ENCODE measurements around the gene ACYP2. TPM values are rescaled to one million over a fixed set of nuclear protein-coding genes. Genes with fewer than 3 reads are reported as not detected.
"Not testable (repeated sequence)": the region's sequence is repeated elsewhere in the genome, so short reads cannot be mapped to it uniquely, and the experiment has no call there.

Gene ACYP2
- total and polyA plus RNA-seq, 2 experiments from 2014 or later: 16.6 to 41.6 TPM

DNA sequence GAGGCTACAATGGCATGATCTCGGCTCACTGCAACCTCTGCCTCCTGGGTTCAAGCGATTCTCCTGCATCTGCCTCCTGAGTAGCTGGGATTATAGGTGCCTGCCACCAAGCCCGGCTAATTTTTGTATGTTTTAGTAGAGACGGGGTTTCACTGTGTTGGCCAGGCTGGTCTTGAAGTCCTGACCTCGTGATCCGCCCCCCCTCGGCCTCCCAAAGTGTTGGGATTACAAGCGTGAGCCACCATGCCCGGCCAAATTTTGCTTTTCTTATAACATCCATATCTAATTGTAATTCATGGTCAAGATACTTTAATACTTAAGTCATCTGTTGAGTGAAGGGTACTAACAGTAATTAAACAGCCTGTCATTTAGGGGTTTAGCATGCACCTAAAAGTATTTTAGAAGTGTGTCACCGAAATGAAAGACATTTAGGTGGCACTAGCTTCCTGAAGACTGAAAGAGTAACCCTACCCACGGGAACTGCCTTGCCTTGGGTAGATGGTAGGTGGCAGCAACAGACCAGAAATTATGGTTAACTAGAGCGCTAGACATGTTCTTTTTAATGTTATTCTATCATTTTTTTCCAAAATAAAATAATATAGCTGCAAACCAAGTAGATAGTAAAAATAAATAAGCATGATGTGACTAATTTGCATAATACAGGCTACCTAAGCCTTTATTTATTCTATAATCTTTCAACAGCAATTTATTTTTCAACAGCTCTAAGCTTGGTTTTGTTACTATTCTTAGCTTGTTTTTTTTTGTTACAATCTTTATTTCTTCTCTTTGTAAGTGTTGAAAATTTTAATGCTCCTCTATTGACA is 8.6 kb upstream of the ACYP2 start:
- Histone ChIP-seq H3K9me3 (ENCODE audit: low read depth) (no peaks in the 10 kb centered on the region), H3K4me3 (no peak overlapping the region), H3K27ac (no peak overlapping the region), H3K27me3 (replicated peaks; ENCODE audit: insufficient read depth) (no peaks in the 10 kb centered on the region), H3K4me1 (ENCODE audit: insufficient read depth) (peaks cover 9% of the 10 kb centered on the region), H3K79me2 (ENCODE audit: insufficient read depth) (no peaks in the 10 kb centered on the region), H3K9me2 (ENCODE audit: insufficient read depth) (no peaks in the 10 kb centered on the region), H3K9ac (no peak overlapping the region), H4K20me1 (ENCODE audit: insufficient read depth) (no peaks in the 10 kb centered on the region), H3K4me2 (ENCODE audit: unreplicated experiment) (no peak overlapping the region), H3F3A (ENCODE audit: insufficient read depth) (no peaks in the 10 kb centered on the region; the same call in 1 of the 2 replicates), H3K36me3 (ENCODE audit: low read depth) (no peaks in the 10 kb centered on the region), H2AFZ (0 out of 2 replicates have a peak overlapping the region, but pooled peaks have one; percentile 17)
- 46% methylated on average over 12 of the region's 12 CpGs for WGBS, 2 experiments (ENCODE audit: low coverage in 1 of 2, low lambda C conversion rate in 2 of 2, missing lambda C conversion rate in 2 of 2)
- in situ Hi-C loops (cut with MboI): loop anchor here (25.0 kb wide), 1 partner anchor 1080 kb away; no protein-coding TSS in a partner anchor
- TF ChIP-seq EZH2phosphoT487 (IDR thresholded peaks at IDR 0.05; ENCODE audit: insufficient read depth, low read depth): no peak
- no peak for TF ChIP-seq EZH2 (IDR thresholded peaks at IDR 0.05; ENCODE audit: insufficient read depth, poor library complexity, severe bottlenecking)
- DNase-seq: peak; percentile 80

DNA sequence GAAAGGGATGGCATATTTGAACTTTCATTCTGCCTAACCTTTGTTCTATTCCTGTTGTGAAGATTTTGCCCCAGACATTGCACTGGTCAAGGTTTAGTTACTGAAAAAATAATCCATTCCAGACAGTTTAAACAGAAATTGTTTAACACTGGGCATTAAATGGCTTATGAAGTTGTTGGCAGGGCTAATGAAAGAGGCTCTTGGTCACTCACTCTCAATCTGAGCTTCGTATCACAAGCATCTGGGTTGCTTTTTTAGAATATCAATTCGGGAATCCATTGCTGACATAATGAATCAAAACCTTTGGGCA is 8.0 kb upstream of the ACYP2 start:
- peaks cover 9% of the 10 kb centered on the region for H3K4me1 ChIP-seq (ENCODE audit: insufficient read depth)
- H3K27ac ChIP-seq: no peak overlapping the region
- H2AFZ ChIP-seq: 0 out of 2 replicates have a peak overlapping the region, but pooled peaks have one; percentile 1
- no peaks in the 10 kb centered on the region for H3K27me3 ChIP-seq (replicated peaks; ENCODE audit: insufficient read depth)
- in situ Hi-C loops (cut with MboI): loop anchor here (25.0 kb wide), 1 partner anchor 1080 kb away; no protein-coding TSS in a partner anchor
- no peaks in the 10 kb centered on the region for H4K20me1 ChIP-seq (ENCODE audit: insufficient read depth)
- H3K9me2 ChIP-seq (ENCODE audit: insufficient read depth): no peaks in the 10 kb centered on the region
- TF ChIP-seq EZH2phosphoT487 (IDR thresholded peaks at IDR 0.05; ENCODE audit: insufficient read depth, low read depth) (no peak), EZH2 (IDR thresholded peaks at IDR 0.05; ENCODE audit: insufficient read depth, poor library complexity, severe bottlenecking) (no peak)
- H3K36me3 ChIP-seq (ENCODE audit: low read depth): no peaks in the 10 kb centered on the region
- H3F3A ChIP-seq (ENCODE audit: insufficient read depth): no peaks in the 10 kb centered on the region; the same call in 1 of the 2 replicates
- WGBS, 2 experiments (ENCODE audit: low coverage in 1 of 2, low lambda C conversion rate in 2 of 2, missing lambda C conversion rate in 2 of 2): 61 to 75% methylated on average over 2 of the region's 2 CpGs
- H3K9ac ChIP-seq: no peak overlapping the region
- no peak for DNase-seq
- H3K4me2 ChIP-seq (ENCODE audit: unreplicated experiment): no peak overlapping the region
- H3K4me3 ChIP-seq: no peak overlapping the region
- H3K79me2 ChIP-seq (ENCODE audit: insufficient read depth): no peaks in the 10 kb centered on the region
- H3K9me3 ChIP-seq (ENCODE audit: low read depth): no peaks in the 10 kb centered on the region

DNA sequence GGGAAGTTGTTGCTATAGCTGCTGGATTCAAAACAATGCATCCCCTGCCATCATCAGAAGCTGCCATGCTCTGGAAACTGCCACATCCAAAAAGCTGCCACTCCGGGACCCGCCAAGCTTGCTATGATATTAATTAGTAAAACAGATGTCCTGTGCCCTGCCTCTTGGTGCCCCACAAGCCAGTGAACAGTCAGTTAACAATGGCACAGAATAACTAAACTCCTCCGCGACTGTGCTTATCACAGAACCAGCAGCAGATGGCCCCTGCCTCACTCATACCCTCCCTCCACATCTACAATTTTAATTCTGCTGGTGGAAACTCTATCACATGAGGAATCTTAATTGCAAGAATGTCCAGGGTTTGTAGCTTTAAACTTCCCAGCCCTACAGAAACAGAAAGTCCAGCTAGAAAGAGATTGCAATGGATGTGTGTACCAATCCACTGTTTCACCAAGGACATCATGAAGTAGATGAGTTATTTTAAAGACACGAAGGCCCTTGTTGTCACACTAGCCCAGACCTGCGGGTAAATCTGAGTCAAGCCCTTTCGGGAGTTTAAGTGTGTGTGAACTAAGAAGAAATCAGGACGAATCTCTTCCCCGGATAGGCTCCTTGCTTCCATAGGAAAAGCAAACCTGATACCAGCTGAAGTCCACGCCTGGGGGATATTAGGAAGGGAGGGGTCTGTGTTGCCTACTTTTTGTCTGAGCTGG is 7.4 kb upstream of the ACYP2 start:
- no peak overlapping the region for H3K27ac ChIP-seq
- no peaks in the 10 kb centered on the region for H3K79me2 ChIP-seq (ENCODE audit: insufficient read depth)
- TF ChIP-seq EZH2 (IDR thresholded peaks at IDR 0.05; ENCODE audit: insufficient read depth, poor library complexity, severe bottlenecking) (no peak), EZH2phosphoT487 (IDR thresholded peaks at IDR 0.05; ENCODE audit: insufficient read depth, low read depth) (no peak)
- H3K9me3 ChIP-seq (ENCODE audit: low read depth): no peaks in the 10 kb centered on the region
- DNase-seq: no peak
- H3F3A ChIP-seq (ENCODE audit: insufficient read depth): no peaks in the 10 kb centered on the region; the same call in 1 of the 2 replicates
- H3K4me3 ChIP-seq: no peak overlapping the region
- no peaks in the 10 kb centered on the region for H4K20me1 ChIP-seq (ENCODE audit: insufficient read depth)
- peaks cover 9% of the 10 kb centered on the region for H3K4me1 ChIP-seq (ENCODE audit: insufficient read depth)
- H3K4me2 ChIP-seq (ENCODE audit: unreplicated experiment): no peak overlapping the region
- H3K27me3 ChIP-seq (replicated peaks; ENCODE audit: insufficient read depth): no peaks in the 10 kb centered on the region
- in situ Hi-C loops (cut with MboI): loop anchor here (25.0 kb wide), 1 partner anchor 1079 kb away; no protein-coding TSS in a partner anchor
- 79% methylated on average over 10 of the region's 10 CpGs for WGBS, 2 experiments (ENCODE audit: low coverage in 1 of 2, low lambda C conversion rate in 2 of 2, missing lambda C conversion rate in 2 of 2)
- H3K9me2 ChIP-seq (ENCODE audit: insufficient read depth): no peaks in the 10 kb centered on the region
- no peak overlapping the region for H3K9ac ChIP-seq
- H2AFZ ChIP-seq: 0 out of 2 replicates have a peak overlapping the region, but pooled peaks have one; percentile 1
- no peaks in the 10 kb centered on the region for H3K36me3 ChIP-seq (ENCODE audit: low read depth)

DNA sequence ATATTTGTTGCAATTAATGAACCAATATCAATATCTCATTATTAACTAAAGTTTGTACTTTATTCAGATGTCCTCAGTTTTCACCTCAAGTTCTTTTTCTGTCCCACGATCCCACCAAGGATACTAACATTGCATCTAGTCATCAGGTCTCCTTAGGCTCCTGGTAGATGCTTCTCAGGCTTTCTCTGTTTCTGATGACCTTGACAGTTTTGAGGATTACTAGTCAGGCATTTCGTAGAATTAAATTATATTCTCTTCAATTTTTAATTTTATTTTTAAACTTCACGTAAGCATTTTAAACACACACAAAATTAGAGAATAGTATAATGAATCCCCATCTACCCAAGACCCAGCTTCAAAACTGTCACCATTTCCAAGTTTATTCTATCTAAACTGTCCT is 5.6 kb upstream of the ACYP2 start:
- Histone ChIP-seq H2AFZ (no peak overlapping the region), H4K20me1 (ENCODE audit: insufficient read depth) (no peaks in the 10 kb centered on the region), H3K9me3 (ENCODE audit: low read depth) (no peaks in the 10 kb centered on the region), H3K4me3 (no peak overlapping the region), H3F3A (ENCODE audit: insufficient read depth) (peaks cover 5% of the 10 kb centered on the region; the same call in 1 of the 2 replicates), H3K4me1 (ENCODE audit: insufficient read depth) (peaks cover 5% of the 10 kb centered on the region), H3K4me2 (ENCODE audit: unreplicated experiment) (no peak overlapping the region), H3K27ac (no peak overlapping the region), H3K79me2 (ENCODE audit: insufficient read depth) (peaks cover 8% of the 10 kb centered on the region; the same call in 1 of the 2 replicates), H3K9me2 (ENCODE audit: insufficient read depth) (no peaks in the 10 kb centered on the region), H3K36me3 (ENCODE audit: low read depth) (no peaks in the 10 kb centered on the region), H3K27me3 (replicated peaks; ENCODE audit: insufficient read depth) (no peaks in the 10 kb centered on the region), H3K9ac (no peak overlapping the region)
- no peak for DNase-seq
- WGBS, 2 experiments (ENCODE audit: low coverage in 1 of 2, low lambda C conversion rate in 2 of 2, missing lambda C conversion rate in 2 of 2): 78 to 88% methylated on average over 3 of the region's 3 CpGs
- in situ Hi-C loops (cut with MboI): loop anchor here (10.0 to 25.0 kb wide), 2 partner anchors 595 to 1077 kb away; no protein-coding TSS in a partner anchor
- no peak for TF ChIP-seq EZH2 (IDR thresholded peaks at IDR 0.05; ENCODE audit: insufficient read depth, poor library complexity, severe bottlenecking)
- no peak for TF ChIP-seq EZH2phosphoT487 (IDR thresholded peaks at IDR 0.05; ENCODE audit: insufficient read depth, low read depth)

DNA sequence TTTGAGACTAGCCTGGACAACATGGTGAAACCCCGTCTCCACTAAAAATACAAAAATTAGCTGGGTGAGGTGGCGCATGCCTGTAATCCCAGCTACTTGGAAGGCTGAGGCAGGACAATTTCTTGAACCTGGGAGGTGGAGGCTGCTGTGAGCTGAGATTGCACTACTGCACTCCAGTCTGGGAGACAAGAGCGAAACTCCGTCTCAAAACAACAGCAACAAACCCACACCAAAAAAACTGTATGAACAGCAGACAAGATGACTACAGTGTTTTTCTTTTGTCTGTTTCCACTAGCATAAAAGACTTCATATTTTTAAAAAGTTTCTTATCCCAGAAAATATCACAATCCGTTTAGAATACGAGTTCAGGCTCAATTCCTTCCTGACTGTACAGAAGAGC is 936 bp upstream of the ACYP2 start:
- not testable (repeated sequence) for H3K9me3 ChIP-seq (ENCODE audit: low read depth); H3F3A ChIP-seq (ENCODE audit: insufficient read depth); DNase-seq; H3K36me3 ChIP-seq (ENCODE audit: low read depth); H3K27me3 ChIP-seq (replicated peaks; ENCODE audit: insufficient read depth); H3K4me1 ChIP-seq (ENCODE audit: insufficient read depth); H4K20me1 ChIP-seq (ENCODE audit: insufficient read depth); H3K9me2 ChIP-seq (ENCODE audit: insufficient read depth)
- peak overlapping the region; percentile 99 for H3K27ac ChIP-seq
- WGBS, 2 experiments (ENCODE audit: low coverage in 1 of 2, low lambda C conversion rate in 2 of 2, missing lambda C conversion rate in 2 of 2): 86 to 90% methylated on average over 6 of the region's 6 CpGs
- H3K9ac ChIP-seq: peak overlapping the region; percentile 99
- peak overlapping the region; percentile 87 for H3K4me2 ChIP-seq (ENCODE audit: unreplicated experiment)
- H3K4me3 ChIP-seq: peak overlapping the region; percentile 89
- peak overlapping the region; percentile 96 for H2AFZ ChIP-seq
- in situ Hi-C loops (cut with MboI): loop anchor here (10.0 to 25.0 kb wide), 2 partner anchors 590 to 1073 kb away; no protein-coding TSS in a partner anchor
- H3K79me2 ChIP-seq (ENCODE audit: insufficient read depth): peaks cover 20% of the 10 kb centered on the region; the same call in 1 of the 2 replicates

Measured in GM23248 (cell line).